Stimulated activated CD8-positive, alpha-beta memory T cell treated with anti-CD3 and anti-CD28 coated beads, Interleukin-4, amount 100 ng/mL, for 1 hour (primary cell): ENCODE data around the gene MAN2B1.
"Not testable (repeated sequence)": the region's sequence is repeated elsewhere in the genome, so short reads cannot be mapped to it uniquely, and the experiment has no call there.

Source experiments
- DNase-seq, 2 donors: peaks; one replicate each; pipeline ENCODE4 v3.0.0-alpha.2; 2020; ENCODE audit warnings: low read depth in 2 of 2, low spot score in 1 of 2

The MAN2B1 gene

GRCh38 chr19:12664406-12665280, 1.9 kb downstream of the MAN2B1 start:
- DNase-seq = no peak

- DNase-seq = no peak
These were observed 5.6 kb downstream of the MAN2B1 start for GRCh38 chr19:12660980-12661379.

- no peak for DNase-seq
These were observed 8.6 kb downstream of the MAN2B1 start for GRCh38 chr19:12657966-12658365.

- no peak for DNase-seq
These were observed 9.5 kb downstream of the MAN2B1 start for GRCh38 chr19:12656899-12657571.

GRCh38 chr19:12655546-12655945, 11.0 kb downstream of the MAN2B1 start:
- DNase-seq = no peak

- no peak for DNase-seq
These were observed 14.3 kb downstream of the MAN2B1 start for GRCh38 chr19:12652219-12652618.

GRCh38 chr19:12649941-12650340, 16.6 kb downstream of the MAN2B1 start:
- DNase-seq = no peak

- no peak for DNase-seq
These were observed 18.5 kb downstream of the MAN2B1 start for GRCh38 chr19:12648088-12648487.

- no peak for DNase-seq
These were observed 19.0 kb downstream of the MAN2B1 start for GRCh38 chr19:12647490-12648071.

GRCh38 chr19:12647047-12647446, 19.5 kb downstream of the MAN2B1 start:
- no peak for DNase-seq

GRCh38 chr19:12646551-12646950, 20.0 kb downstream of the MAN2B1 start:
- DNase-seq = no peak

GRCh38 chr19:12643716-12644115, 22.8 kb downstream of the MAN2B1 start:
- not testable (repeated sequence) for DNase-seq

GRCh38 chr19:12642506-12642905, 24.0 kb downstream of the MAN2B1 start:
- no peak for DNase-seq

GRCh38 chr19:12641456-12641855, 25.1 kb downstream of the MAN2B1 start:
- DNase-seq = no peak

- peak; percentile 64 to 67 for DNase-seq
These were observed 26.5 kb downstream of the MAN2B1 start for GRCh38 chr19:12639901-12640613.

GRCh38 chr19:12638611-12639182, 27.8 kb downstream of the MAN2B1 start:
- no peak for DNase-seq

GRCh38 chr19:12636631-12637030, 29.9 kb downstream of the MAN2B1 start:
- DNase-seq = no peak

- DNase-seq = no peak
These were observed 37.3 kb downstream of the MAN2B1 start for GRCh38 chr19:12629215-12629614.

GRCh38 chr19:12628040-12629022, 38.2 kb downstream of the MAN2B1 start:
- DNase-seq = no peak

- no peak for DNase-seq
These were observed 39.6 kb downstream of the MAN2B1 start for GRCh38 chr19:12626958-12627357.
